Fibroblast of mammary gland (primary cell): ENCODE measurements around the gene TMEM184A.

Source experiments
- DNase-seq: peaks from one replicate; pipeline ENCODE4 v3.0.0-alpha.2; 2010; ENCODE audit warnings: low read depth
- H3K4me3 ChIP-seq: 2 replicates; pipeline ENCODE4 v1.5.1; 2011; ENCODE audit warnings: low read depth, mild to moderate bottlenecking, low read length, moderate library complexity; ENCODE audit not compliant: control insufficient read depth
- TF ChIP-seq, protein P1 (sequence below): conservative IDR thresholded peaks from 2 replicates; pipeline ENCODE4 v1.5.1; 2011; ENCODE audit warnings: low read depth, low read length, inconsistent platforms; ENCODE audit not compliant: control insufficient read depth, insufficient read depth

TMEM184A gene

DNA sequence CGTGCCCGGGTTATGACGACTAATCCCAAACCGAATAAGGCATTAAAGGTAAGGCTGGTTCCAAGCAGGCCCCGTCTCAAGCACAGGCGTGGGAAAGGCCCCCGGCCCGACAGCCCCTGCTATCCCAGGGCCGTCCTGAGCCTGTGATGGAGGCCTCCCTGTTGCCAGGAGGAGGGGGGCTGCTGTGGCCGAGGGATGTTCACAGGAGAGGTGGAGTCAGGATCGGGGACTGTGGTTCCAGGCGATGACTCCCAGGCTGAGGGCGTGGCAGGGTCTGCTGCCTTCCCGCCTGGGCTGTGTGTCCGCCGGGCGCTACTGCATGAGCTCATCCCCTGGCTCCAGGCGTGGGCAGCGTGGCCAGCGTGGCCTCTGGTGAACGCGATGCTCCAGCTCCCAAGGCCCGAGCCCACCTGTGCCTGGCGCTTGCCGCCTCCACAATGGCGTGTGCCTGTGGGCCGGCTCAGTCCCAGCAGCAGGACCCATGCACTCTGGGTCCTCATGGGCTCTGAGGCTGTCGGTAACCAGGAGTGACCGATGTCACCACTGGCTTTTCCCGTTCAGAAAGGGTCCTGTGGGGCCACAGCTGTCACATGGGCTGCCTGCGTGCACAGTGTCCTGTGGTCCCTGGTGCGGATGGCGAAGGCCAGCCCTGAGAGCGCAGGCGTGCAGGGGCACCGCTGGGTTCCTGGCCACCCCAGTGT, 16.7 kb downstream of the TMEM184A start:
- peak; percentile 62 for DNase-seq

DNA sequence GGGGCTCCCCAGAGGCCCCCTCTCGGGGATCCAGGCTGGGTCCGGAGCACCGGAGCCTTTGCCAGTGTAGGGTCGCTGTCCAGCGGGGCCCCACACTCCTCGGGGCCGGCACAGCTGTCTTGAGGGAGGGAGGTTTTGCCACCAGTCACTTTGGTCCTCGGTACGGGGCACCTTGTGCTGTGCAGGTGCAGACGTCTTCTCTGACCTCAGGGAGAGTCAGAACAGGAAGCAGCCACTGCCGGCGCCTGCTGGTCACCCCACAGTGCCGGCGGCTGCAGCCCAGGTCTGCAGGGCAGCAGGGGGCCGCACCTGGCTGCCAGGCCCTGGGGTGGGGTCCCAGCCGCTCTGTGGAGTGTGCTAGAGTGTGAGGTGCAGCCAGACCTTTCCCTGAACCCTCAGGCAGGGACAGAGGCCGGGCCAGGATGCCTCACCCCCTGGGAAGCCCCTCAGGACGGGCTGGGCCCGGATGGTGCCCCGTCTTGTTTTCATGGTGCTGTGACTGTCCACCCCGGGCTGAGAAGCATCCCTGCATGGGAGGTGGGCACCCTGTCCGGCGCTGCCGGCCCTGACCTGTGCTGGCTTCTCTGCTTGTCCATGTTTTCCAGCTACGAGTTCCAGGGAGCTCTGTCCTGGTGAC, 17.3 kb downstream of the TMEM184A start:
- DNase-seq = no peak
- TF ChIP-seq, protein P1, sequence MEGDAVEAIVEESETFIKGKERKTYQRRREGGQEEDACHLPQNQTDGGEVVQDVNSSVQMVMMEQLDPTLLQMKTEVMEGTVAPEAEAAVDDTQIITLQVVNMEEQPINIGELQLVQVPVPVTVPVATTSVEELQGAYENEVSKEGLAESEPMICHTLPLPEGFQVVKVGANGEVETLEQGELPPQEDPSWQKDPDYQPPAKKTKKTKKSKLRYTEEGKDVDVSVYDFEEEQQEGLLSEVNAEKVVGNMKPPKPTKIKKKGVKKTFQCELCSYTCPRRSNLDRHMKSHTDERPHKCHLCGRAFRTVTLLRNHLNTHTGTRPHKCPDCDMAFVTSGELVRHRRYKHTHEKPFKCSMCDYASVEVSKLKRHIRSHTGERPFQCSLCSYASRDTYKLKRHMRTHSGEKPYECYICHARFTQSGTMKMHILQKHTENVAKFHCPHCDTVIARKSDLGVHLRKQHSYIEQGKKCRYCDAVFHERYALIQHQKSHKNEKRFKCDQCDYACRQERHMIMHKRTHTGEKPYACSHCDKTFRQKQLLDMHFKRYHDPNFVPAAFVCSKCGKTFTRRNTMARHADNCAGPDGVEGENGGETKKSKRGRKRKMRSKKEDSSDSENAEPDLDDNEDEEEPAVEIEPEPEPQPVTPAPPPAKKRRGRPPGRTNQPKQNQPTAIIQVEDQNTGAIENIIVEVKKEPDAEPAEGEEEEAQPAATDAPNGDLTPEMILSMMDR = no peak
- no peak overlapping the region for H3K4me3 ChIP-seq

More for the DNA sequence above, 16.7 kb downstream of the TMEM184A start:
- H3K4me3 ChIP-seq = no peak overlapping the region
- TF ChIP-seq, protein P1 = no peak

DNA sequence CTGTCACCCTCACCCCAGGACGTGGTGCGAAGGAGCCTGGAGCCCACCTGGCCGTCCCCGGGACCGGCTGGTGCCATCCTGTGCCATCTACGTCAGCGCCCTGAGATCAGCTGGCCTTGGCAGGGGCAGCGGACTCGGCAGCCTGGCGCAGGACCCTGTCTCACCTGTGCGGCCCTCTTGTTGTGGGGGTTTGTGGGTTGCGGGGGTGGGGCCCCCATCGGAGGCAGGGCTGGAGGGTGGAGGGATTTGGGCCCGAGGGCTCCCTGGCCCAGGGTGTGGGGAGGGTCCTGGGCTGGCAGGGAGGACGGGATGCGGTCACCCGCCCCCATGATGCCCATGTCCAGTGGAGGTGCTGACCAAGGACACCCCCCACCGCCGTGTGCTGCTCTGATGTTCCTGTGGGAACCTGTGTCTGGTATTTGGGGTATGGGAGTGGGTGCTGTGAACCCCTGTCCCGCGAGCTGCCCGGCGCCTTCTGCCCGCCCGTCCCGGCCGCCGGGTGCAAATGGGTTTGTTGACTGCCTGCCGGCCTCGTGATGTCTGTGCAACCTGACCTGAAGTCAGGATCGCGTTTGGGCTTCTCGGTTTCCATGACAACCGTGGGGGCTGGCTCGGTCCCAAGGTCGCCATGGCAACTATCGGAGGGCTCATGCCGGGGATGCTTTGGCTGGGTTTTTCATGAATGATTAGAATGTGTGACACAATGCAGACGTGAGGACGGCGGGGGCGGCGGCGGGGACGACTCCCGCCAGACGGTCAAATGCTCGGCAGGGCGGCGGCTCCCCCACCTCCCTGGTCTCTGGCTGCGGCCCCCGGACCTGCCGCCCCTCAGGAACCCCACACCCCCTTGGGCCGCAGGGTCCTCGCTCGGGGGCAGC, 18.2 kb downstream of the TMEM184A start:
- DNase-seq = peak; percentile 94
- peak overlapping the region; percentile 50 for H3K4me3 ChIP-seq

DNA sequence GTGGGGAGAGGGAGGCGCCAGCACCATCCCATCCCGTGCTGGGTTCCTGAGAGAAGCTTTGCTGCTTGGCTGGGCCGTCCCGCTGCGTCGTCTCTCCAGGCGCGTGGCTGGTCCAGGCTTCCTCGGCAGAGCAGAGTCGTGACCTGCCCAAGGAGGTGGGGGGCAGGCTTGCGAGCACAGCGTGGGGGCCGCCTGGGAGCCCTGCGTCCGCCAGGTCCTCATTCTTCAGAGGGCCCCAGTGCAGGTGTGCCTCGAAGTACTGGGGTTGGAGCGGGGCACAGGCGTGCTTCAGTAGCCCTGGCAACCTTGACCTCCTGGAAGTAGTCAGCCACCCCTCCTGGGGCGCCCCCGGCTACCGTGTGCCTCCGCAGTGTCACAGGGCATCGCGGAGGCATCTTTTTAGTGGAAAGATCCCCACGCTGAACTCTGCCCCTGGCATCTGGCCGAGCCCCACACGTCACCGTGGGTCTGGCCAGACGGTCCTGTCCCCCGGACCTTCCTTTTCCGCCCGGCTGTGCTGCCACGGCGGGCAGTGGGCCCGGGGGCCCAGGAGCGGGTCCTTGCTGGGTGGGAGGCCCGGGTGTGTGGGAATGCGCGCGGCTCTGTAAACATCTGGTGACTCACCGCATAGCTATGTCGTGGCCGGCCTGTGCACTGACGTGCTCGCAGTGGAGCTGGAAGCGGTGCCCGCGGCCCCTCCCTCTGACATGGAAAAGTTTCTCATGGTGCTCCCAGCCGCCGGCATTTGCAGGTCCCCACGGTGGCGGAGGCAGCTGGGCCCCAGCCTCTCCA, 19.1 kb downstream of the TMEM184A start:
- TF ChIP-seq, protein P1 = no peak
- H3K4me3 ChIP-seq = peak overlapping the region; percentile 50
- DNase-seq = peak; percentile 98

More for the DNA sequence above, 18.2 kb downstream of the TMEM184A start:
- TF ChIP-seq, protein P1 = no peak

DNA sequence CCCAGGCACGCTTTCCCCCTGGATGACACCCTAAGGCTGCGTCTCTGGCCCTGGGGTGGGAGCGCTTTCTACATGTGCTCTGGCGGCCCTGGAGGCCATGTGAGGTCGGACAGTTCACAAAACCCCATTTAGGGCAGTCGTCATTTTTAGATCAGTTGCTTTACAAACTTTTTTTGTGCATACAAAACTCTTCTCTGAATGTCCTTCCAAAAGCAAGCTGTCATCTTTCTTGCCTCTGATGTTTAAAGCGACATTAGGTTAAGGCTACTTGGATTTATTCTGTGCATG, 19.6 kb downstream of the TMEM184A start:
- TF ChIP-seq, protein P1 = no peak
- H3K4me3 ChIP-seq = no peak overlapping the region
- DNase-seq = no peak
